ENCODE data around the gene MRPL24. TPM values are rescaled to one million over a fixed set of nuclear protein-coding genes. Genes with fewer than 3 reads are reported as not detected.

Gene MRPL24
- total and polyA plus RNA-seq, 2 of the 13 experiments (the other 11 are each of a cell fraction or from before 2014, with no cell fraction given): 38.1 to 42.9 TPM

DNA sequence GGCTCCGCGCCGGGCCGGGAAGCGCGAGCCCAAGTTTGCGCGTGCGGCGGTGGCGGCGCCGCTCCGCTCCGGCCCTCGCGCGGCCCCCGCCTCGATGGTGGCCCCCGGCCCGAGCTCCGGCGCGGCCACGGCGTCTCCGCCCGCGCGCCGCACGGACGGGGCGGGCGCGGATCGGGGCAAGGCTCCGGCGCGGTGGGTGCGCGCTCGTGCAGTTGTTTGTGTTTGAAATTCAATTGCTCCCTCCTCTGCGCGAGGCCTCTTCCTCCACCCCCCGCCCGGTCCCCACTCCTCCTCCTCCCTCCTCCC lies 10.5 kb upstream of the MRPL24 start, which contains the start of gene HDGF (continued):
- TF ChIP-seq MIXL1 (CRISPR knock-in tag; IDR thresholded peaks at IDR 0.05): no peak
- TF ChIP-seq, protein P1, sequence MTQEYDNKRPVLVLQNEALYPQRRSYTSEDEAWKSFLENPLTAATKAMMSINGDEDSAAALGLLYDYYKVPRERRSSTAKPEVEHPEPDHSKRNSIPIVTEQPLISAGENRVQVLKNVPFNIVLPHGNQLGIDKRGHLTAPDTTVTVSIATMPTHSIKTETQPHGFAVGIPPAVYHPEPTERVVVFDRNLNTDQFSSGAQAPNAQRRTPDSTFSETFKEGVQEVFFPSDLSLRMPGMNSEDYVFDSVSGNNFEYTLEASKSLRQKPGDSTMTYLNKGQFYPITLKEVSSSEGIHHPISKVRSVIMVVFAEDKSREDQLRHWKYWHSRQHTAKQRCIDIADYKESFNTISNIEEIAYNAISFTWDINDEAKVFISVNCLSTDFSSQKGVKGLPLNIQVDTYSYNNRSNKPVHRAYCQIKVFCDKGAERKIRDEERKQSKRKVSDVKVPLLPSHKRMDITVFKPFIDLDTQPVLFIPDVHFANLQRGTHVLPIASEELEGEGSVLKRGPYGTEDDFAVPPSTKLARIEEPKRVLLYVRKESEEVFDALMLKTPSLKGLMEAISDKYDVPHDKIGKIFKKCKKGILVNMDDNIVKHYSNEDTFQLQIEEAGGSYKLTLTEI (CRISPR knock-in tag; conservative IDR thresholded peaks at IDR 0.05): no peak
- TF ChIP-seq, protein P2, sequence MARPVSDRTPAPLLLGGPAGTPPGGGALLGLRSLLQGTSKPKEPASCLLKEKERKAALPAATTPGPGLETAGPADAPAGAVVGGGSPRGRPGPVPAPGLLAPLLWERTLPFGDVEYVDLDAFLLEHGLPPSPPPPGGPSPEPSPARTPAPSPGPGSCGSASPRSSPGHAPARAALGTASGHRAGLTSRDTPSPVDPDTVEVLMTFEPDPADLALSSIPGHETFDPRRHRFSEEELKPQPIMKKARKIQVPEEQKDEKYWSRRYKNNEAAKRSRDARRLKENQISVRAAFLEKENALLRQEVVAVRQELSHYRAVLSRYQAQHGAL (CRISPR knock-in tag; IDR thresholded peaks at IDR 0.05; ENCODE audit: not compliant biosample characterization): no peak
- TF ChIP-seq, protein P3, sequence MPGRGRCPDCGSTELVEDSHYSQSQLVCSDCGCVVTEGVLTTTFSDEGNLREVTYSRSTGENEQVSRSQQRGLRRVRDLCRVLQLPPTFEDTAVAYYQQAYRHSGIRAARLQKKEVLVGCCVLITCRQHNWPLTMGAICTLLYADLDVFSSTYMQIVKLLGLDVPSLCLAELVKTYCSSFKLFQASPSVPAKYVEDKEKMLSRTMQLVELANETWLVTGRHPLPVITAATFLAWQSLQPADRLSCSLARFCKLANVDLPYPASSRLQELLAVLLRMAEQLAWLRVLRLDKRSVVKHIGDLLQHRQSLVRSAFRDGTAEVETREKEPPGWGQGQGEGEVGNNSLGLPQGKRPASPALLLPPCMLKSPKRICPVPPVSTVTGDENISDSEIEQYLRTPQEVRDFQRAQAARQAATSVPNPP (CRISPR knock-in tag; IDR thresholded peaks at IDR 0.05): no peak
- no peak for TF ChIP-seq RCOR2 (CRISPR knock-in tag; IDR thresholded peaks at IDR 0.05)
- TF ChIP-seq, protein P4, sequence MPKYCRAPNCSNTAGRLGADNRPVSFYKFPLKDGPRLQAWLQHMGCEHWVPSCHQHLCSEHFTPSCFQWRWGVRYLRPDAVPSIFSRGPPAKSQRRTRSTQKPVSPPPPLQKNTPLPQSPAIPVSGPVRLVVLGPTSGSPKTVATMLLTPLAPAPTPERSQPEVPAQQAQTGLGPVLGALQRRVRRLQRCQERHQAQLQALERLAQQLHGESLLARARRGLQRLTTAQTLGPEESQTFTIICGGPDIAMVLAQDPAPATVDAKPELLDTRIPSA (CRISPR knock-in tag; IDR thresholded peaks at IDR 0.05; ENCODE audit: borderline replicate concordance): no peak
- TF ChIP-seq RFX3 (CRISPR knock-in tag; IDR thresholded peaks at IDR 0.05): no peak
- TF ChIP-seq ZNF232 (CRISPR knock-in tag; IDR thresholded peaks at IDR 0.05; ENCODE audit: borderline replicate concordance): no peak
- TF ChIP-seq, protein P5, sequence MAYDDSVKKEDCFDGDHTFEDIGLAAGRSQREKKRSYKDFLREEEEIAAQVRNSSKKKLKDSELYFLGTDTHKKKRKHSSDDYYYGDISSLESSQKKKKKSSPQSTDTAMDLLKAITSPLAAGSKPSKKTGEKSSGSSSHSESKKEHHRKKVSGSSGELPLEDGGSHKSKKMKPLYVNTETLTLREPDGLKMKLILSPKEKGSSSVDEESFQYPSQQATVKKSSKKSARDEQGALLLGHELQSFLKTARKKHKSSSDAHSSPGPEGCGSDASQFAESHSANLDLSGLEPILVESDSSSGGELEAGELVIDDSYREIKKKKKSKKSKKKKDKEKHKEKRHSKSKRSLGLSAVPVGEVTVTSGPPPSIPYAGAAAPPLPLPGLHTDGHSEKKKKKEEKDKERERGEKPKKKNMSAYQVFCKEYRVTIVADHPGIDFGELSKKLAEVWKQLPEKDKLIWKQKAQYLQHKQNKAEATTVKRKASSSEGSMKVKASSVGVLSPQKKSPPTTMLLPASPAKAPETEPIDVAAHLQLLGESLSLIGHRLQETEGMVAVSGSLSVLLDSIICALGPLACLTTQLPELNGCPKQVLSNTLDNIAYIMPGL (CRISPR knock-in tag; IDR thresholded peaks at IDR 0.05; ENCODE audit: borderline replicate concordance in 1 of 2, low read depth in 1 of 2): no peak
- no peak for TF ChIP-seq TCF12 (IDR thresholded peaks at IDR 0.05)
- TF ChIP-seq TCF12 (CRISPR knock-in tag; IDR thresholded peaks at IDR 0.05): no peak

Data from HepG2 (cell line).